T-cell (primary cell): ENCODE data around the gene PIGA. TPM values are rescaled to one million over a fixed set of nuclear protein-coding genes. Genes with fewer than 3 reads are reported as not detected.

Experiments used
- ATAC-seq, 4 experiments: fragments of 200-7000 bp in 3 of 4; fragments of 150-1000 bp in 1 of 4; cut with Tn5 transposase; replicated peaks in 1 of 4; 1 replicate in 3 of 4; 2 replicates in 1 of 4; pipeline ENCODE4 v1.10.0; 2021; ENCODE audit warnings: moderate library complexity in 3 of 4, mild to moderate bottlenecking in 2 of 4, moderate number of reproducible peaks in 1 of 4
- CTCF ChIA-PET, 2 donors: fragments of 300-600 bp; sonication (Branson Sonifier 250); formaldehyde crosslinking; loops; one replicate each; lab custom pipeline; 2022; ENCODE audit warnings: antibody characterized with exemption in 2 of 2; lab: Charles Lee
- POLR2A ChIA-PET, 2 donors: fragments of 300-600 bp; sonication (Branson Sonifier 250); formaldehyde crosslinking; loops; one replicate each; lab custom pipeline; 2022; ENCODE audit warnings: antibody characterized with exemption in 2 of 2; lab: Charles Lee
- DNase-seq, 35 experiments: peaks; one replicate each; pipeline versions ENCODE4 v3.0.0 to v3.0.0-alpha.2; 2013 to 2023
- H3K27ac ChIP-seq: one replicate; pipeline ENCODE4 v1.5.1; 2013; ENCODE audit warnings: low read length
- H3K27me3 ChIP-seq, 2 experiments: replicated peaks in 1 of 2; 1 replicate in 1 of 2; 2 replicates in 1 of 2; pipeline versions ENCODE4 v1.6.1 to v1.7.0; 2013; ENCODE audit warnings: low read length in 1 of 2, mixed read lengths in 1 of 2; ENCODE audit not compliant: control insufficient read depth in 2 of 2, insufficient read depth in 2 of 2; ENCODE audit errors: extremely low read depth in 1 of 2
- H3K36me3 ChIP-seq, 2 donors: 1 replicate in 1 of 2; 2 replicates in 1 of 2; pipeline versions ENCODE4 v1.6.1 to v1.7.0; 2013; ENCODE audit warnings: low read length in 1 of 2; ENCODE audit not compliant: control insufficient read depth in 2 of 2, insufficient read depth in 1 of 2; ENCODE audit errors: extremely low read depth in 1 of 2
- H3K4me1 ChIP-seq, 2 experiments: 1 replicate in 1 of 2; 2 replicates in 1 of 2; pipeline versions ENCODE4 v1.6.1 to v1.7.0; 2013; ENCODE audit warnings: low read length in 2 of 2, mixed read lengths in 1 of 2; ENCODE audit not compliant: insufficient read depth in 2 of 2, control insufficient read depth in 1 of 2; ENCODE audit errors: extremely low read depth in 1 of 2
- H3K4me3 ChIP-seq, 2 donors: 1 replicate in 1 of 2; 2 replicates in 1 of 2; pipeline versions ENCODE4 v1.5.1 to v1.7.0; 2013; ENCODE audit warnings: mild to moderate bottlenecking in 2 of 2, low read length in 1 of 2, moderate library complexity in 1 of 2; ENCODE audit not compliant: control insufficient read depth in 1 of 2; ENCODE audit errors: extremely low read depth in 1 of 2
- H3K9me3 ChIP-seq: 2 replicates; pipeline ENCODE4 v1.7.0; 2013
- H3K27ac Mint-ChIP-seq, 2 donors: one replicate each; pipeline ENCODE4 v1.8.0; 2020 to 2021; ENCODE audit warnings: mild to moderate bottlenecking in 2 of 2, mixed read lengths in 2 of 2
- H3K27me3 Mint-ChIP-seq, 2 donors: one replicate each; pipeline ENCODE4 v1.8.0; 2021 to 2022; ENCODE audit warnings: mixed read lengths in 2 of 2
- H3K36me3 Mint-ChIP-seq: one replicate; pipeline ENCODE4 v1.8.0; 2021; ENCODE audit warnings: mixed read lengths
- H3K4me1 Mint-ChIP-seq, 3 donors: one replicate each; pipeline ENCODE4 v1.8.0; 2020 to 2022; ENCODE audit warnings: mixed read lengths in 3 of 3, mild to moderate bottlenecking in 1 of 3
- H3K4me3 Mint-ChIP-seq, 3 donors: one replicate each; pipeline ENCODE4 v1.8.0; 2020 to 2022; ENCODE audit warnings: mild to moderate bottlenecking in 3 of 3, mixed read lengths in 3 of 3, moderate library complexity in 3 of 3
- H3K9me3 Mint-ChIP-seq, 3 donors: one replicate each; pipeline ENCODE4 v1.8.0; 2020 to 2022; ENCODE audit warnings: mixed read lengths in 3 of 3
- WGBS: methylation state at CpG from one replicate; pipeline ENCODE4 v1.1.5; 2013; ENCODE audit warnings: missing lambda C conversion rate; ENCODE audit not compliant: insufficient coverage; 5-methylcytosine and 5-hydroxymethylcytosine counted together
- total RNA-seq, 35 experiments: library from RNA in 6 of 35; stranded (reverse) in 6 of 35; fragments of 120-200 nt in 1 of 35; gene quantifications; one replicate each; pipeline versions ENCODE4 v1.2.1 to v1.2.4 and lab custom pipeline; 2013 to 2026

The PIGA gene
- total RNA-seq, 5 donors from 2014 or later (not counting 1 experiment from before 2014, with no cell fraction given) = 15.9 to 95.0 (median 22.6) TPM

- Mint-ChIP-seq H3K27me3 (no peaks in the 10 kb centered on the region), H3K4me1 (peaks cover 2 to 14% (median 7%) of the 10 kb centered on the region in 3 donors), H3K27ac (no peak overlapping the region), H3K36me3 (peaks cover 10% of the 10 kb centered on the region), H3K4me3 (no peak overlapping the region), H3K9me3 (no peaks in the 10 kb centered on the region)
- Histone ChIP-seq H3K27ac (no peak overlapping the region), H3K4me1 (peaks cover 0 to 2% of the 10 kb centered on the region in 2 experiments), H3K36me3 (peaks cover 0 to 22% of the 10 kb centered on the region in 2 donors), H3K9me3 (no peaks in the 10 kb centered on the region), H3K4me3 (no peak overlapping the region), H3K27me3 (no peaks in the 10 kb centered on the region)
- DNase-seq = no peak
- ChIA-PET CTCF (no interaction called here), POLR2A (interaction anchor here in 1 of 2 donors (1.1 kb wide), 1 partner anchor 30 kb away, joined by 4 read pairs; no protein-coding TSS in a partner anchor)
- no peak for ATAC-seq
- 100% methylated on average over 1 of the region's 2 CpGs for WGBS
Measured at GRCh38 chrX:15328821-15329220, 6.5 kb downstream of the PIGA start.

- Histone ChIP-seq H3K4me1 (no peaks in the 10 kb centered on the region), H3K36me3 (peaks cover 0 to 28% of the 10 kb centered on the region in 2 donors), H3K27me3 (no peaks in the 10 kb centered on the region), H3K9me3 (no peaks in the 10 kb centered on the region), H3K27ac (no peak overlapping the region), H3K4me3 (no peak overlapping the region)
- no peak for DNase-seq
- WGBS = no CpG with 5 or more reads among the region's 3 CpGs
- no peak for ATAC-seq
- CTCF ChIA-PET = interaction anchor here (0.5 to 0.6 kb wide), 2 partner anchors 131 to 463 kb away, joined by 3 to 7 read pairs; no protein-coding TSS in a partner anchor
- POLR2A ChIA-PET = no interaction called here
- H3K9me3 Mint-ChIP-seq = no peaks in the 10 kb centered on the region
- H3K27me3 Mint-ChIP-seq = no peaks in the 10 kb centered on the region
- H3K27ac Mint-ChIP-seq = no peak overlapping the region
- H3K36me3 Mint-ChIP-seq = peaks cover 13% of the 10 kb centered on the region
- peaks cover 2 to 14% (median 7%) of the 10 kb centered on the region in 3 donors for H3K4me1 Mint-ChIP-seq
- H3K4me3 Mint-ChIP-seq = no peak overlapping the region
Measured at GRCh38 chrX:15328131-15328530, 7.2 kb downstream of the PIGA start.

- H3K4me1 ChIP-seq = no peaks in the 10 kb centered on the region
- Mint-ChIP-seq H3K4me3 (no peak overlapping the region), H3K27ac (no peak overlapping the region), H3K9me3 (no peaks in the 10 kb centered on the region), H3K27me3 (no peaks in the 10 kb centered on the region), H3K36me3 (peaks cover 23% of the 10 kb centered on the region), H3K4me1 (peaks cover 0 to under 1% (median 0%) of the 10 kb centered on the region in 3 donors)
- POLR2A ChIA-PET = interaction anchor here in 1 of 2 donors (0.8 kb wide), 1 partner anchor 9 kb away, joined by 3 read pairs; no protein-coding TSS in a partner anchor
- CTCF ChIA-PET = interaction anchor here in 1 of 2 donors (1.3 kb wide), 1 partner anchor 12 kb away, joined by 4 read pairs; no protein-coding TSS in a partner anchor
- no peak overlapping the region for H3K27ac ChIP-seq
- H3K4me3 ChIP-seq = no peak overlapping the region
- no peaks in the 10 kb centered on the region for H3K9me3 ChIP-seq
- ATAC-seq = no peak
- no peak for DNase-seq
- peaks cover 0 to 31% of the 10 kb centered on the region in 2 donors for H3K36me3 ChIP-seq
- WGBS = no CpG with 5 or more reads among the region's 5 CpGs
- no peaks in the 10 kb centered on the region for H3K27me3 ChIP-seq
Measured at GRCh38 chrX:15322472-15322871, 12.9 kb downstream of the PIGA start.

GRCh38 chrX:15322072-15322471 lies 13.3 kb downstream of the PIGA start:
- H3K27ac ChIP-seq = no peak overlapping the region
- H3K4me3 ChIP-seq = no peak overlapping the region
- ATAC-seq (no peak), DNase-seq (no peak)
- ChIA-PET POLR2A (interaction anchor here in 1 of 2 donors (0.8 kb wide), 1 partner anchor 9 kb away, joined by 3 read pairs; no protein-coding TSS in a partner anchor), CTCF (interaction anchor here (0.5 to 1.3 kb wide), 2 partner anchors 12 to 1334 kb away, joined by 3 to 4 read pairs; no protein-coding TSS in a partner anchor)
- Mint-ChIP-seq H3K27me3 (no peaks in the 10 kb centered on the region), H3K36me3 (peaks cover 23% of the 10 kb centered on the region), H3K9me3 (no peaks in the 10 kb centered on the region), H3K4me3 (no peak overlapping the region), H3K27ac (no peak overlapping the region), H3K4me1 (no peaks in the 10 kb centered on the region)
- WGBS = no CpG with 5 or more reads among the region's 3 CpGs
- no peaks in the 10 kb centered on the region for H3K4me1 ChIP-seq
- no peaks in the 10 kb centered on the region for H3K9me3 ChIP-seq
- H3K36me3 ChIP-seq = peaks cover 0 to 31% of the 10 kb centered on the region in 2 donors
- no peaks in the 10 kb centered on the region for H3K27me3 ChIP-seq

GRCh38 chrX:15321447-15321846 lies 13.9 kb downstream of the PIGA start:
- ChIA-PET POLR2A (no interaction called here), CTCF (interaction anchor here (0.5 to 1.3 kb wide), 2 partner anchors 13 to 1333 kb away, joined by 3 to 4 read pairs; no protein-coding TSS in a partner anchor)
- Mint-ChIP-seq H3K4me1 (no peaks in the 10 kb centered on the region), H3K4me3 (no peak overlapping the region), H3K36me3 (peaks cover 23% of the 10 kb centered on the region), H3K27ac (no peak overlapping the region), H3K27me3 (no peaks in the 10 kb centered on the region), H3K9me3 (no peaks in the 10 kb centered on the region)
- Histone ChIP-seq H3K4me1 (no peaks in the 10 kb centered on the region), H3K27me3 (no peaks in the 10 kb centered on the region), H3K9me3 (no peaks in the 10 kb centered on the region), H3K4me3 (no peak overlapping the region), H3K36me3 (peaks cover 0 to 31% of the 10 kb centered on the region in 2 donors), H3K27ac (no peak overlapping the region)
- no CpG with 5 or more reads among the region's 4 CpGs for WGBS
- no peak for DNase-seq
- no peak for ATAC-seq

GRCh38 chrX:15320297-15320696 lies 15.0 kb downstream of the PIGA start:
- Mint-ChIP-seq H3K27ac (no peak overlapping the region), H3K27me3 (no peaks in the 10 kb centered on the region), H3K4me3 (no peak overlapping the region), H3K9me3 (no peaks in the 10 kb centered on the region), H3K36me3 (peaks cover 23% of the 10 kb centered on the region), H3K4me1 (no peaks in the 10 kb centered on the region)
- ATAC-seq = no peak
- no peak overlapping the region for H3K27ac ChIP-seq
- no peaks in the 10 kb centered on the region for H3K9me3 ChIP-seq
- no peak overlapping the region for H3K4me3 ChIP-seq
- no CpG with 5 or more reads among the region's 4 CpGs for WGBS
- no peak for DNase-seq
- no peaks in the 10 kb centered on the region for H3K4me1 ChIP-seq
- peaks cover 0 to 28% of the 10 kb centered on the region in 2 donors for H3K36me3 ChIP-seq
- no peaks in the 10 kb centered on the region for H3K27me3 ChIP-seq
- POLR2A ChIA-PET = no interaction called here
- CTCF ChIA-PET = no interaction called here
